SK-N-SH treated with all-trans-retinoic acid at 6 μM for 48 hours (cell line): Measurements from ENCODE around the gene SH3RF1.

Experiments used
- ARNTL ChIP-seq: fragments of 450-650 bp; formaldehyde crosslinking; IDR thresholded peaks from 2 replicates; pipeline ENCODE4 v1.5.0; 2020; ENCODE audit warnings: low read depth, mild to moderate bottlenecking, moderate library complexity, borderline replicate concordance
- CSDC2 ChIP-seq: fragments of 250-450 bp; sonication (Bioruptor Pico); IDR thresholded peaks from 2 replicates; pipeline ENCODE4 v1.5.0; 2020; ENCODE audit warnings: mild to moderate bottlenecking, moderate library complexity
- GLIS3 ChIP-seq: fragments of 250-450 bp; sonication (Bioruptor Pico); IDR thresholded peaks from 2 replicates; pipeline ENCODE4 v1.5.0; 2020; ENCODE audit warnings: mild to moderate bottlenecking, moderate library complexity
- ISL1 ChIP-seq: fragments of 250-450 bp; sonication (Bioruptor Pico); IDR thresholded peaks from 2 replicates; pipeline ENCODE4 v2.1.2; 2022; ENCODE audit warnings: mild to moderate bottlenecking, moderate library complexity
- PPARA ChIP-seq: fragments of 250-450 bp; sonication (Bioruptor Pico); IDR thresholded peaks from 2 replicates; pipeline ENCODE4 v1.5.0; 2020; ENCODE audit warnings: mild to moderate bottlenecking, borderline replicate concordance
- RARB ChIP-seq: fragments of 250-450 bp; sonication (Bioruptor Pico); IDR thresholded peaks from 2 replicates; pipeline ENCODE4 v1.8.0; 2021; ENCODE audit warnings: mild to moderate bottlenecking, moderate library complexity
- SNAI2 ChIP-seq: fragments of 250-450 bp; sonication (Bioruptor Pico); IDR thresholded peaks from 2 replicates; pipeline ENCODE4 v1.5.0; 2020; ENCODE audit warnings: mild to moderate bottlenecking, moderate library complexity
- ZC3H10 ChIP-seq: fragments of 250-450 bp; sonication (Bioruptor Pico); IDR thresholded peaks from 2 replicates; pipeline ENCODE4 v1.5.1; 2021; ENCODE audit warnings: mild to moderate bottlenecking, moderate library complexity
- ZFP30 ChIP-seq: fragments of 450-650 bp; formaldehyde crosslinking; IDR thresholded peaks from 2 replicates; pipeline ENCODE4 v1.5.0; 2022; ENCODE audit warnings: mild to moderate bottlenecking, moderate library complexity
- ZNF565 ChIP-seq: fragments of 450-650 bp; formaldehyde crosslinking; conservative IDR thresholded peaks from 2 replicates; pipeline ENCODE4 v1.5.0; 2020; ENCODE audit warnings: low read depth, mild to moderate bottlenecking, moderate library complexity
- ZNF70 ChIP-seq: fragments of 450-650 bp; formaldehyde crosslinking; IDR thresholded peaks from 2 replicates; pipeline ENCODE4 v1.5.0; 2020; ENCODE audit warnings: mild to moderate bottlenecking, moderate library complexity
- TF ChIP-seq, protein P1 (sequence below): fragments of 250-450 bp; sonication (Bioruptor Pico); IDR thresholded peaks from 2 replicates; pipeline ENCODE4 v1.8.0; 2020; ENCODE audit warnings: mild to moderate bottlenecking, moderate library complexity, borderline replicate concordance
- TF ChIP-seq, protein P2 (sequence below): fragments of 250-450 bp; sonication (Bioruptor Pico); IDR thresholded peaks from 2 replicates; pipeline ENCODE4 v1.5.0; 2020; ENCODE audit warnings: mild to moderate bottlenecking, moderate library complexity
- TF ChIP-seq, protein P3 (sequence below): fragments of 250-450 bp; sonication (Bioruptor Pico); IDR thresholded peaks from 2 replicates; pipeline ENCODE4 v1.5.1; 2020; ENCODE audit warnings: low read depth, mild to moderate bottlenecking, moderate library complexity

DNA sequence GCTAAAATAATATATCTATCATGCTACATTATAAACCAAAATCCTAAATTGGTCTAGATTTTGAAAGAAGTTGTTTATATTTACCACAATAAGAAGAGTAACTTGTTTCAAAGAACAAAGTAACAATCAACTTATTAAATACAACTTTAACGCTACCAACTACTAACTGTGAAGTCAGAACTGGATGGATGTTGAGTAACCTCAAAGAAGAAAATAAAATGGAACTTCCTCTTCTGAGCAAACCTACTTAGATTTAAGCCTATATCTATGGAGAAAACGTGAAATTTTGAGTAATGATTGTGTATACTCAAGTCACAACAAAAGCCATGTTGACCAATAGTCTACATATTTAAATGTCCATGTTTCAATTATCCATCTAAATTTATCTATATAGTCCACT is 25.7 kb downstream of the SH3RF1 start:
- TF ChIP-seq RARB (CRISPR knock-in tag) (no peak), GLIS3 (CRISPR knock-in tag) (no peak), ZNF70 (CRISPR knock-in tag) (no peak), PPARA (CRISPR knock-in tag) (no peak), ZFP30 (CRISPR knock-in tag) (no peak), SNAI2 (no peak), ZC3H10 (CRISPR knock-in tag) (no peak), ARNTL (no peak), CSDC2 (CRISPR knock-in tag) (no peak), ISL1 (CRISPR knock-in tag) (no peak), ZNF565 (CRISPR knock-in tag) (no peak)
- TF ChIP-seq, protein P1, sequence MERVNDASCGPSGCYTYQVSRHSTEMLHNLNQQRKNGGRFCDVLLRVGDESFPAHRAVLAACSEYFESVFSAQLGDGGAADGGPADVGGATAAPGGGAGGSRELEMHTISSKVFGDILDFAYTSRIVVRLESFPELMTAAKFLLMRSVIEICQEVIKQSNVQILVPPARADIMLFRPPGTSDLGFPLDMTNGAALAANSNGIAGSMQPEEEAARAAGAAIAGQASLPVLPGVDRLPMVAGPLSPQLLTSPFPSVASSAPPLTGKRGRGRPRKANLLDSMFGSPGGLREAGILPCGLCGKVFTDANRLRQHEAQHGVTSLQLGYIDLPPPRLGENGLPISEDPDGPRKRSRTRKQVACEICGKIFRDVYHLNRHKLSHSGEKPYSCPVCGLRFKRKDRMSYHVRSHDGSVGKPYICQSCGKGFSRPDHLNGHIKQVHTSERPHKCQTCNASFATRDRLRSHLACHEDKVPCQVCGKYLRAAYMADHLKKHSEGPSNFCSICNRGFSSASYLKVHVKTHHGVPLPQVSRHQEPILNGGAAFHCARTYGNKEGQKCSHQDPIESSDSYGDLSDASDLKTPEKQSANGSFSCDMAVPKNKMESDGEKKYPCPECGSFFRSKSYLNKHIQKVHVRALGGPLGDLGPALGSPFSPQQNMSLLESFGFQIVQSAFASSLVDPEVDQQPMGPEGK (CRISPR knock-in tag): no peak
- TF ChIP-seq, protein P2, sequence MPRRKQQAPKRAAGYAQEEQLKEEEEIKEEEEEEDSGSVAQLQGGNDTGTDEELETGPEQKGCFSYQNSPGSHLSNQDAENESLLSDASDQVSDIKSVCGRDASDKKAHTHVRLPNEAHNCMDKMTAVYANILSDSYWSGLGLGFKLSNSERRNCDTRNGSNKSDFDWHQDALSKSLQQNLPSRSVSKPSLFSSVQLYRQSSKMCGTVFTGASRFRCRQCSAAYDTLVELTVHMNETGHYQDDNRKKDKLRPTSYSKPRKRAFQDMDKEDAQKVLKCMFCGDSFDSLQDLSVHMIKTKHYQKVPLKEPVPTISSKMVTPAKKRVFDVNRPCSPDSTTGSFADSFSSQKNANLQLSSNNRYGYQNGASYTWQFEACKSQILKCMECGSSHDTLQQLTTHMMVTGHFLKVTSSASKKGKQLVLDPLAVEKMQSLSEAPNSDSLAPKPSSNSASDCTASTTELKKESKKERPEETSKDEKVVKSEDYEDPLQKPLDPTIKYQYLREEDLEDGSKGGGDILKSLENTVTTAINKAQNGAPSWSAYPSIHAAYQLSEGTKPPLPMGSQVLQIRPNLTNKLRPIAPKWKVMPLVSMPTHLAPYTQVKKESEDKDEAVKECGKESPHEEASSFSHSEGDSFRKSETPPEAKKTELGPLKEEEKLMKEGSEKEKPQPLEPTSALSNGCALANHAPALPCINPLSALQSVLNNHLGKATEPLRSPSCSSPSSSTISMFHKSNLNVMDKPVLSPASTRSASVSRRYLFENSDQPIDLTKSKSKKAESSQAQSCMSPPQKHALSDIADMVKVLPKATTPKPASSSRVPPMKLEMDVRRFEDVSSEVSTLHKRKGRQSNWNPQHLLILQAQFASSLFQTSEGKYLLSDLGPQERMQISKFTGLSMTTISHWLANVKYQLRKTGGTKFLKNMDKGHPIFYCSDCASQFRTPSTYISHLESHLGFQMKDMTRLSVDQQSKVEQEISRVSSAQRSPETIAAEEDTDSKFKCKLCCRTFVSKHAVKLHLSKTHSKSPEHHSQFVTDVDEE: no peak
- TF ChIP-seq, protein P3, sequence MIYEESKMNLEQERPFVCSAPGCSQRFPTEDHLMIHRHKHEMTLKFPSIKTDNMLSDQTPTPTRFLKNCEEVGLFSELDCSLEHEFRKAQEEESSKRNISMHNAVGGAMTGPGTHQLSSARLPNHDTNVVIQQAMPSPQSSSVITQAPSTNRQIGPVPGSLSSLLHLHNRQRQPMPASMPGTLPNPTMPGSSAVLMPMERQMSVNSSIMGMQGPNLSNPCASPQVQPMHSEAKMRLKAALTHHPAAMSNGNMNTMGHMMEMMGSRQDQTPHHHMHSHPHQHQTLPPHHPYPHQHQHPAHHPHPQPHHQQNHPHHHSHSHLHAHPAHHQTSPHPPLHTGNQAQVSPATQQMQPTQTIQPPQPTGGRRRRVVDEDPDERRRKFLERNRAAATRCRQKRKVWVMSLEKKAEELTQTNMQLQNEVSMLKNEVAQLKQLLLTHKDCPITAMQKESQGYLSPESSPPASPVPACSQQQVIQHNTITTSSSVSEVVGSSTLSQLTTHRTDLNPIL (CRISPR knock-in tag): no peak
